Brain microvascular endothelial cell (primary cell): Measurements from ENCODE around the gene RRP8.

ENCODE experiments used
- DNase-seq: peaks from one replicate; pipeline ENCODE4 v3.0.0-alpha.2; 2020
- H3K27ac ChIP-seq: fragments of 250-450 bp; sonication (Bioruptor Pico); 2 replicates; pipeline ENCODE4 v1.5.1; 2020; ENCODE audit warnings: mild to moderate bottlenecking, moderate library complexity
- H3K27me3 ChIP-seq: fragments of 250-450 bp; sonication (Bioruptor Pico); replicated peaks from 2 replicates; pipeline ENCODE4 v1.5.1; 2020; ENCODE audit warnings: mild to moderate bottlenecking
- H3K36me3 ChIP-seq: fragments of 250-450 bp; sonication (Bioruptor Pico); replicated peaks from 2 replicates; pipeline ENCODE4 v1.5.1; 2020; ENCODE audit warnings: mild to moderate bottlenecking
- H3K4me3 ChIP-seq: 2 replicates; pipeline ENCODE4 v1.5.1; 2011; ENCODE audit warnings: low read depth, mild to moderate bottlenecking, control low read depth, low read length, moderate library complexity
- in situ Hi-C: cut with HindIII; loops from 2 replicates; pipeline ENCODE4 v1.10.0; 2017; ENCODE audit warnings: low sequenced_read_pairs, low pct_ligation_motif_present
- TF ChIP-seq, protein P1 (sequence below): IDR thresholded peaks from 2 replicates; pipeline ENCODE4 v1.5.1; 2011; ENCODE audit warnings: low read depth, mild to moderate bottlenecking, moderate library complexity, low read length, control low read depth, inconsistent platforms; ENCODE audit errors: missing control alignments

RRP8 gene

GRCh38 chr11:6635082-6635932 is 31.9 kb upstream of the RRP8 start:
- TF ChIP-seq, protein P1, sequence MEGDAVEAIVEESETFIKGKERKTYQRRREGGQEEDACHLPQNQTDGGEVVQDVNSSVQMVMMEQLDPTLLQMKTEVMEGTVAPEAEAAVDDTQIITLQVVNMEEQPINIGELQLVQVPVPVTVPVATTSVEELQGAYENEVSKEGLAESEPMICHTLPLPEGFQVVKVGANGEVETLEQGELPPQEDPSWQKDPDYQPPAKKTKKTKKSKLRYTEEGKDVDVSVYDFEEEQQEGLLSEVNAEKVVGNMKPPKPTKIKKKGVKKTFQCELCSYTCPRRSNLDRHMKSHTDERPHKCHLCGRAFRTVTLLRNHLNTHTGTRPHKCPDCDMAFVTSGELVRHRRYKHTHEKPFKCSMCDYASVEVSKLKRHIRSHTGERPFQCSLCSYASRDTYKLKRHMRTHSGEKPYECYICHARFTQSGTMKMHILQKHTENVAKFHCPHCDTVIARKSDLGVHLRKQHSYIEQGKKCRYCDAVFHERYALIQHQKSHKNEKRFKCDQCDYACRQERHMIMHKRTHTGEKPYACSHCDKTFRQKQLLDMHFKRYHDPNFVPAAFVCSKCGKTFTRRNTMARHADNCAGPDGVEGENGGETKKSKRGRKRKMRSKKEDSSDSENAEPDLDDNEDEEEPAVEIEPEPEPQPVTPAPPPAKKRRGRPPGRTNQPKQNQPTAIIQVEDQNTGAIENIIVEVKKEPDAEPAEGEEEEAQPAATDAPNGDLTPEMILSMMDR = no peak
- H3K27ac ChIP-seq = no peak overlapping the region
- DNase-seq = no peak
- no peak overlapping the region for H3K4me3 ChIP-seq
- H3K27me3 ChIP-seq = no peaks in the 10 kb centered on the region
- no peaks in the 10 kb centered on the region for H3K36me3 ChIP-seq
- in situ Hi-C loops = no loop called here

DNA sequence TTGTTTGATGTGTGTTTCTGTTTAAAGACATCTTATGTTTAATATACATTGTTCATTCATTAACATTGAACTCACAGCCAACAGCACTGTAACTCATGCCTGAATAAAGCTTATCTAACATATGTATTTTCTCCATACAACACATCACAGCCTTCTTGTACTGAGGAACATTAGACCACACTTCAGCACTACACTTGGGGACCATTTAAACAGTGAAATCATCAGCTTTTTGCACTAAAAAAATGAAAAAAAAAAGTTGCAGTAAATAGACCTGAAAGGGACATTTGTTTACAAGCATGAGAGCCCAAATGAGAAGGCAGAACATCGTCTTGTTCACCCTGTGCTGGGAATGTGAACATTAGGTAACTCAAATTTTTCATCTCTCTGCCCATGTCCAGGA is 31.1 kb upstream of the RRP8 start:
- Histone ChIP-seq H3K4me3 (no peak overlapping the region), H3K27me3 (no peaks in the 10 kb centered on the region), H3K36me3 (no peaks in the 10 kb centered on the region), H3K27ac (no peak overlapping the region)
- DNase-seq = no peak
- in situ Hi-C loops = no loop called here
- TF ChIP-seq, protein P1 = no peak

- Histone ChIP-seq H3K36me3 (no peaks in the 10 kb centered on the region), H3K4me3 (no peak overlapping the region), H3K27ac (no peak overlapping the region), H3K27me3 (no peaks in the 10 kb centered on the region)
- DNase-seq = no peak
- TF ChIP-seq, protein P1 = no peak
- in situ Hi-C loops = no loop called here
These were observed 30.3 kb upstream of the RRP8 start for GRCh38 chr11:6633422-6634408.

GRCh38 chr11:6632116-6633073 is 29.0 kb upstream of the RRP8 start:
- Histone ChIP-seq H3K36me3 (no peaks in the 10 kb centered on the region), H3K27me3 (no peaks in the 10 kb centered on the region), H3K27ac (no peak overlapping the region), H3K4me3 (no peak overlapping the region)
- in situ Hi-C loops = no loop called here
- DNase-seq = no peak
- TF ChIP-seq, protein P1 = no peak

GRCh38 chr11:6631361-6631890 is 28.0 kb upstream of the RRP8 start:
- TF ChIP-seq, protein P1 = no peak
- Histone ChIP-seq H3K4me3 (no peak overlapping the region), H3K27ac (no peak overlapping the region), H3K36me3 (no peaks in the 10 kb centered on the region), H3K27me3 (no peaks in the 10 kb centered on the region)
- in situ Hi-C loops = no loop called here
- no peak for DNase-seq
